Upper lobe of right lung (tissue), 1 donor: ENCODE data around the gene BRD3OS. TPM values are rescaled to one million over a fixed set of nuclear protein-coding genes. Genes with fewer than 3 reads are reported as not detected.

ENCODE experiments used
- ATAC-seq: fragments of 200-7000 bp; cut with Tn5 transposase; one replicate; pipeline ENCODE4 v1.9.1; 2020; ENCODE audit warnings: mild to moderate bottlenecking, moderate library complexity
- DNase-seq: peaks from one replicate; pipeline ENCODE4 v3.0.0-alpha.2; 2020
- H3K27ac ChIP-seq: fragments of 200-600 bp; one replicate; pipeline ENCODE4 v1.8.0; 2022
- H3K27me3 ChIP-seq: fragments of 200-600 bp; one replicate; pipeline ENCODE4 v1.8.0; 2022; ENCODE audit warnings: mild to moderate bottlenecking
- H3K36me3 ChIP-seq: fragments of 200-600 bp; one replicate; pipeline ENCODE4 v1.8.0; 2022
- H3K4me1 ChIP-seq: fragments of 200-600 bp; one replicate; pipeline ENCODE4 v1.8.0; 2022
- H3K4me3 ChIP-seq: fragments of 200-600 bp; one replicate; pipeline ENCODE4 v1.8.0; 2022; ENCODE audit warnings: mild to moderate bottlenecking
- H3K9me3 ChIP-seq: fragments of 200-600 bp; one replicate; pipeline ENCODE4 v1.8.0; 2022
- CTCF ChIP-seq: fragments of 200-600 bp; IDR thresholded peaks from one replicate; pipeline ENCODE4 v1.8.0; 2022; ENCODE audit warnings: antibody characterized with exemption
- intact Hi-C: fragments of 100-400 bp; cut with DNase I; formaldehyde crosslinking; loops from one replicate; pipeline ENCODE4 v1.11.0; 2022
- total RNA-seq: library from RNA; stranded (reverse); fragmentation: NEBNext Ultra II Directional; extraction: Animal tissue kit (Norgen Biotek cat#: 25700); gene quantifications from one replicate; pipeline ENCODE4 v1.2.1, GENCODE V29; 2021
- donor health status: DM: no; HTN: yes; CAD: no; lungs with severe emphysema.

BRD3OS gene
- total RNA-seq, 1 donor from 2014 or later, result 10.7 TPM

- intact Hi-C loops, result no loop called here
- Histone ChIP-seq H3K4me3 (no peak overlapping the region), H3K27ac (no peak overlapping the region), H3K36me3 (no peaks in the 10 kb centered on the region), H3K27me3 (no peaks in the 10 kb centered on the region), H3K9me3 (no peaks in the 10 kb centered on the region), H3K4me1 (no peaks in the 10 kb centered on the region)
- ATAC-seq (no peak), DNase-seq (no peak)
- TF ChIP-seq CTCF, result no peak
Measured at GRCh38 chr9:134076644-134077043, 51.4 kb downstream of the BRD3OS start.

Other genes starting within 250 kb of the BRD3OS start
- gene VAV2, start 33.2 kb upstream of the BRD3OS start, total RNA-seq, result 34.6 TPM
- 38.4 TPM for gene BRD3, start 42.5 kb downstream of the BRD3OS start, total RNA-seq
- gene WDR5, start 110.6 kb downstream of the BRD3OS start, total RNA-seq, result 26.6 TPM
- gene RNU6ATAC, start 139.1 kb downstream of the BRD3OS start, total RNA-seq, result 172 TPM